Uterus (tissue), 4 donors: Measurements from ENCODE around the gene COL19A1. TPM values are rescaled to one million over a fixed set of nuclear protein-coding genes. Genes with fewer than 3 reads are reported as not detected.
"Not testable (repeated sequence)": the region's sequence is repeated elsewhere in the genome, so short reads cannot be mapped to it uniquely, and the experiment has no call there.

Experiments used
- DNase-seq, 2 donors: peaks; one replicate each; pipeline ENCODE4 v3.0.0-alpha.2; 2019 to 2020
- H3K27ac ChIP-seq, 2 donors: fragments of 200-600 bp; sonication (generic); 1 replicate in 1 of 2; 2 replicates in 1 of 2; pipeline ENCODE4 v1.5.1; 2016 to 2018
- H3K27me3 ChIP-seq, 2 donors: fragments of 200-600 bp; sonication (generic); one replicate each; pipeline ENCODE4 v1.5.1; 2018 to 2019; ENCODE audit warnings: control low read depth in 1 of 2
- H3K36me3 ChIP-seq, 2 donors: fragments of 200-600 bp; sonication (generic); one replicate each; pipeline ENCODE4 v1.5.1; 2019; ENCODE audit warnings: control low read depth in 1 of 2
- H3K4me1 ChIP-seq, 2 donors: fragments of 200-600 bp; sonication (generic); one replicate each; pipeline ENCODE4 v1.5.1; 2018 to 2019; ENCODE audit warnings: control low read depth in 1 of 2
- H3K4me3 ChIP-seq, 2 donors: fragments of 200-600 bp; sonication (generic); 1 replicate in 1 of 2; 2 replicates in 1 of 2; pipeline ENCODE4 v1.5.1; 2018 to 2019; ENCODE audit warnings: mild to moderate bottlenecking in 1 of 2
- H3K9me3 ChIP-seq, 2 donors: fragments of 200-600 bp; sonication (generic); one replicate each; pipeline ENCODE4 v1.5.1; 2019; ENCODE audit warnings: control low read depth in 1 of 2
- CTCF ChIP-seq, 4 experiments: fragments of 200-600 bp in 2 of 4; fragments of 450-650 bp in 2 of 4; sonication (generic) in 2 of 4; IDR thresholded peaks; one replicate each; pipeline ENCODE4 v1.5.1; 2016 to 2019; ENCODE audit warnings: antibody characterized with exemption in 4 of 4, mild to moderate bottlenecking in 2 of 4, moderate library complexity in 1 of 4
- POLR2A ChIP-seq, 2 donors: fragments of 450-650 bp; IDR thresholded peaks; one replicate each; pipeline ENCODE4 v1.6.1; 2016; ENCODE audit warnings: antibody characterized with exemption in 2 of 2, mild to moderate bottlenecking in 1 of 2, moderate library complexity in 1 of 2
- intact Hi-C: fragments of 100-400 bp; cut with DNase I; formaldehyde crosslinking; loops from one replicate; pipeline ENCODE4 v1.15.1; 2023; ENCODE audit warnings: low total_unique reads
- total RNA-seq, 4 donors: library from RNA; depleted of rRNA in 3 of 4; stranded (reverse); fragments of >200 nt in 3 of 4; gene quantifications; one replicate each; pipeline versions ENCODE4 v1.1.0 to v1.2.4, GENCODE V29; 2014 to 2023
- donor health status: DM: yes; HTN: yes; CAD: no.

The COL19A1 gene
- total RNA-seq, 4 donors from 2014 or later, result under 0.01 to 0.28 TPM; not detected in 2

- H3K27me3 ChIP-seq, result no peaks in the 10 kb centered on the region
- no peaks in the 10 kb centered on the region for H3K36me3 ChIP-seq
- TF ChIP-seq POLR2A (IDR thresholded peaks at IDR 0.05) (no peak), CTCF (IDR thresholded peaks at IDR 0.05) (no peak)
- no peaks in the 10 kb centered on the region for H3K9me3 ChIP-seq
- intact Hi-C loops, result no loop called here
- H3K27ac ChIP-seq, result no peak overlapping the region
- H3K4me1 ChIP-seq, result no peaks in the 10 kb centered on the region
- no peak overlapping the region for H3K4me3 ChIP-seq
- DNase-seq, result no peak
These were observed 52.6 kb downstream of the COL19A1 start for GRCh38 chr6:69918813-69919475.

GRCh38 chr6:69921066-69921465, 54.7 kb downstream of the COL19A1 start:
- H3K4me3 ChIP-seq, intact Hi-C loops, H3K27ac ChIP-seq, H3K9me3 ChIP-seq, H3K27me3 ChIP-seq, H3K36me3 ChIP-seq, DNase-seq, H3K4me1 ChIP-seq: not testable (repeated sequence)

GRCh38 chr6:69921611-69922010, 55.3 kb downstream of the COL19A1 start:
- H3K4me3 ChIP-seq, H3K27ac ChIP-seq, intact Hi-C loops: not testable (repeated sequence)

GRCh38 chr6:69926745-69927144, 60.4 kb downstream of the COL19A1 start:
- no peak for DNase-seq
- no peaks in the 10 kb centered on the region for H3K9me3 ChIP-seq
- H3K27me3 ChIP-seq, result no peaks in the 10 kb centered on the region
- H3K4me3 ChIP-seq, result no peak overlapping the region
- intact Hi-C loops, result no loop called here
- TF ChIP-seq CTCF (IDR thresholded peaks at IDR 0.05) (no peak), POLR2A (IDR thresholded peaks at IDR 0.05) (no peak)
- H3K4me1 ChIP-seq, result no peaks in the 10 kb centered on the region
- H3K27ac ChIP-seq, result no peak overlapping the region
- no peaks in the 10 kb centered on the region for H3K36me3 ChIP-seq

More at GRCh38 chr6:69921611-69922010, 55.3 kb downstream of the COL19A1 start:
- not testable (repeated sequence) for H3K27me3 ChIP-seq, H3K4me1 ChIP-seq, DNase-seq, H3K36me3 ChIP-seq, H3K9me3 ChIP-seq

- TF ChIP-seq POLR2A (IDR thresholded peaks at IDR 0.05) (no peak), CTCF (IDR thresholded peaks at IDR 0.05) (no peak)
- no peaks in the 10 kb centered on the region for H3K36me3 ChIP-seq
- intact Hi-C loops, result no loop called here
- H3K9me3 ChIP-seq, result no peaks in the 10 kb centered on the region
- no peaks in the 10 kb centered on the region for H3K27me3 ChIP-seq
- no peak overlapping the region for H3K4me3 ChIP-seq
- DNase-seq, result no peak
- no peaks in the 10 kb centered on the region for H3K4me1 ChIP-seq
- no peak overlapping the region for H3K27ac ChIP-seq
These were observed 66.9 kb downstream of the COL19A1 start for GRCh38 chr6:69933239-69933638.

GRCh38 chr6:69935079-69935478, 68.7 kb downstream of the COL19A1 start:
- intact Hi-C loops, result no loop called here
- TF ChIP-seq CTCF (IDR thresholded peaks at IDR 0.05) (no peak), POLR2A (IDR thresholded peaks at IDR 0.05) (no peak)
- Histone ChIP-seq H3K4me1 (no peaks in the 10 kb centered on the region), H3K9me3 (no peaks in the 10 kb centered on the region), H3K36me3 (no peaks in the 10 kb centered on the region), H3K27ac (no peak overlapping the region), H3K4me3 (no peak overlapping the region), H3K27me3 (no peaks in the 10 kb centered on the region)
- no peak for DNase-seq
